Stimulated activated CD8-positive, alpha-beta memory T cell treated with anti-CD3 and anti-CD28 coated beads, Interleukin-12 subunit alpha, Interleukin-12 subunit beta, amount 100 ng/mL, for 1 hour (primary cell): ENCODE data around the gene ACOXL.
A peak's percentile ranks its signal among the peaks of the same experiment; 100 is the strongest.

ENCODE experiments used
- DNase-seq: peaks from one replicate; pipeline ENCODE4 v3.0.0-alpha.2; 2020; ENCODE audit warnings: low read depth

Gene ACOXL

GRCh38 chr2:110718990-110719389 lies 13.4 kb upstream of the ACOXL start:
- no peak for DNase-seq

GRCh38 chr2:110720547-110720946 lies 11.8 kb upstream of the ACOXL start:
- no peak for DNase-seq

- no peak for DNase-seq
These were observed 7.6 kb upstream of the ACOXL start for GRCh38 chr2:110724820-110725219.

GRCh38 chr2:110725370-110725769 lies 7.0 kb upstream of the ACOXL start:
- no peak for DNase-seq

GRCh38 chr2:110725859-110726258 lies 6.5 kb upstream of the ACOXL start:
- no peak for DNase-seq

- DNase-seq = no peak
These were observed 6.1 kb upstream of the ACOXL start for GRCh38 chr2:110726285-110726684.

GRCh38 chr2:110727923-110728322 lies 4.5 kb upstream of the ACOXL start:
- DNase-seq = no peak

- DNase-seq = no peak
These were observed 3.3 kb upstream of the ACOXL start for GRCh38 chr2:110729106-110729505.

- DNase-seq = no peak
These were observed 1.3 kb upstream of the ACOXL start for GRCh38 chr2:110731064-110731463.

- no peak for DNase-seq
These were observed 3.0 kb downstream of the ACOXL start for GRCh38 chr2:110735366-110735765.

GRCh38 chr2:110737783-110738182 lies 5.4 kb downstream of the ACOXL start:
- no peak for DNase-seq

- DNase-seq = no peak
These were observed 8.5 kb downstream of the ACOXL start for GRCh38 chr2:110740747-110741349.

- no peak for DNase-seq
These were observed 9.2 kb downstream of the ACOXL start for GRCh38 chr2:110741491-110741980.

- no peak for DNase-seq
These were observed 10.0 kb downstream of the ACOXL start for GRCh38 chr2:110742412-110742811.

GRCh38 chr2:110743600-110743999 lies 11.2 kb downstream of the ACOXL start:
- no peak for DNase-seq

- DNase-seq = no peak
These were observed 12.1 kb downstream of the ACOXL start for GRCh38 chr2:110744429-110744828.

- DNase-seq = no peak
These were observed 12.7 kb downstream of the ACOXL start for GRCh38 chr2:110745048-110745447.

- DNase-seq = no peak
These were observed 14.5 kb downstream of the ACOXL start for GRCh38 chr2:110746586-110747521.

- no peak for DNase-seq
These were observed 15.4 kb downstream of the ACOXL start for GRCh38 chr2:110747522-110748488.

- peak; percentile 4 for DNase-seq
These were observed 16.1 kb downstream of the ACOXL start for GRCh38 chr2:110748489-110748867.

GRCh38 chr2:110751642-110752041 lies 19.3 kb downstream of the ACOXL start:
- DNase-seq = no peak

- no peak for DNase-seq
These were observed 20.5 kb downstream of the ACOXL start for GRCh38 chr2:110752871-110753270.
